NT2/D1 (cell line): ENCODE measurements around the gene MTO1.

Source experiments
- SUZ12 ChIP-seq: IDR thresholded peaks from 2 replicates; pipeline ENCODE4 v1.6.1; 2011; ENCODE audit not compliant: insufficient read length, insufficient read depth; ENCODE audit errors: extremely low read depth
- YY1 ChIP-seq: IDR thresholded peaks from 2 replicates; pipeline ENCODE4 v1.6.1; 2011; ENCODE audit not compliant: insufficient read length, insufficient read depth
- ZNF274 ChIP-seq: IDR thresholded peaks from 2 replicates; pipeline ENCODE4 v1.6.1; 2011; ENCODE audit warnings: mild to moderate bottlenecking, low read depth, low read length

GRCh38 chr6:73542891-73543290 is 81.4 kb downstream of the MTO1 start:
- TF ChIP-seq YY1 (no peak), SUZ12 (no peak), ZNF274 (no peak)
